ENCODE data around the gene RGS10. TPM values are rescaled to one million over a fixed set of nuclear protein-coding genes. Genes with fewer than 3 reads are reported as not detected.

RGS10 gene
- total and polyA plus RNA-seq, 2 of the 8 experiments (the other 6 are each of a cell fraction or from before 2014, with no cell fraction given), result 5.5 to 13.1 TPM

DNA sequence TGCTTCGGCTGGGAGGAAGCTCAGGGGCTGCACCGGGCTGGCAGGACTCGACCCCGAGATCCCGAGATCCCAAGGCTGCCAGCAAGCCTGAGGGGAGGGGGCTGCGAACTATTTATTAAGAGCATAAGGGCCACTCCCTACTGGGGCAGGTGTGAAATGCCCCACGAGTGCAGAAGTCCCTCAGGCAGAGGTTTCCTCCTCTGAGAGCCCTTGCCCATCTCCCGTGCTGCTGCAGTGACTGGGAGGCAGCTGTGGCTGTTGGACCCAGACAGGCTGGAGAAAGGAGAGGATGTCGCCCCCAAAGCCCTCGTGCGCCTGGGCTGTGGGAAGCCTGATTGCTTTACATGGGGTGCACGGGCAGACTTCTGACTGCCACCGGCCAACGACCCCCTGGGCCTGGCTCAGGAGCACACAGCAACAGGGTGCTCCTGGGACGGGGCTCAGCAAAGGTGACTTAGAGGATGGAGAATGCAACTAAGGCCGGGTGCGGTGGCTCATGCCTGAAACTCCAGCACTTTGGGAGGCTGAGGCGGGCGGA lies 39.8 kb downstream of the RGS10 start:
- Histone ChIP-seq H3K79me2 (ENCODE audit: control insufficient read depth in 1 of 2, insufficient read depth in 2 of 2, low read length in 2 of 2) (no peaks in the 10 kb centered on the region), H3K27ac (ENCODE audit: low read depth, low read length) (no peak overlapping the region), H3K56ac (replicated peaks; ENCODE audit: insufficient read length, low read depth, low read length) (no peak overlapping the region), H3K9ac (replicated peaks in 1 of 4; ENCODE audit: extremely low read depth in 1 of 4, low read depth in 3 of 4, low read length in 3 of 4) (no peak overlapping the region), H4K20me1 (replicated peaks in 1 of 2; ENCODE audit: control insufficient read depth in 1 of 2, insufficient read depth in 2 of 2, low read length in 2 of 2) (peaks cover 0 to 2% of the 10 kb centered on the region in 2 experiments), H2AFZ (ENCODE audit: low read length) (no peak overlapping the region), H3K4me3 (ENCODE audit: extremely low read depth in 1 of 4, insufficient read depth in 2 of 4, low read depth in 3 of 4, low read length in 4 of 4) (no peak overlapping the region), H3K4ac (replicated peaks; ENCODE audit: insufficient read length, low read depth, low read length) (no peak overlapping the region), H3K36me3 (ENCODE audit: control insufficient read depth in 2 of 4, insufficient read depth in 4 of 4, low read length in 3 of 4) (no peaks in the 10 kb centered on the region), H4K8ac (ENCODE audit: extremely low read depth, insufficient read depth, low read length) (no peak overlapping the region), H3K9me3 (ENCODE audit: insufficient read depth in 2 of 2, low read depth in 1 of 2, low read length in 1 of 2) (no peaks in the 10 kb centered on the region), H2BK20ac (ENCODE audit: low read length) (no peak overlapping the region), H3K27me3 (replicated peaks in 1 of 4; ENCODE audit: control insufficient read depth in 3 of 4, extremely low read depth in 1 of 4, insufficient read depth in 3 of 4, low read length in 3 of 4) (no peaks in the 10 kb centered on the region; a peak in 2 of 7 replicates), H3K4me2 (ENCODE audit: insufficient read depth in 1 of 2, low read depth in 2 of 2, low read length in 2 of 2) (no peak overlapping the region), H3K14ac (ENCODE audit: insufficient read length) (no peak overlapping the region), H2BK120ac (replicated peaks; ENCODE audit: low read depth, low read length) (no peak overlapping the region), H4K91ac (replicated peaks; ENCODE audit: insufficient read length, low read length) (no peak overlapping the region), H2AK5ac (ENCODE audit: low read depth, low read length) (no peak overlapping the region), H3K18ac (ENCODE audit: extremely low read depth, low read length) (no peak overlapping the region), H3K23ac (ENCODE audit: insufficient read length) (no peak overlapping the region), H4K5ac (ENCODE audit: insufficient read length, low read depth, low read length) (no peak overlapping the region), H2BK15ac (ENCODE audit: low read length) (no peak overlapping the region), H3K79me1 (ENCODE audit: low read depth, low read length) (no peaks in the 10 kb centered on the region), H2BK5ac (ENCODE audit: low read depth, low read length) (no peak overlapping the region), H2BK12ac (ENCODE audit: low read depth, low read length) (no peak overlapping the region), H3K23me2 (ENCODE audit: low read depth, low read length) (no peaks in the 10 kb centered on the region), H3K4me1 (replicated peaks in 1 of 4; ENCODE audit: control insufficient read depth in 3 of 4, insufficient read depth in 4 of 4, low read length in 3 of 4) (no peaks in the 10 kb centered on the region; a peak in 1 of 7 replicates)
- TF ChIP-seq EP300 (IDR thresholded peaks at IDR 0.05; ENCODE audit: borderline replicate concordance in 1 of 2, low read depth in 2 of 2, low read length in 2 of 2), result no peak
- no peak for TF ChIP-seq POLR2A (IDR thresholded peaks at IDR 0.05; ENCODE audit: control extremely low read depth in 1 of 2, low read depth in 2 of 2, low read length in 2 of 2)
- TF ChIP-seq FOSL1 (IDR thresholded peaks at IDR 0.05; ENCODE audit: insufficient read depth, low read depth, low read length), result no peak
- no peak for TF ChIP-seq CHD1 (IDR thresholded peaks at IDR 0.05; ENCODE audit: low read depth, low read length)
- TF ChIP-seq GTF2F1 (IDR thresholded peaks at IDR 0.05; ENCODE audit: borderline replicate concordance, low read depth, low read length), result no peak
- TF ChIP-seq KDM4A (IDR thresholded peaks at IDR 0.05; ENCODE audit: low read depth, low read length, severe bottlenecking), result no peak
- TF ChIP-seq HDAC2 (IDR thresholded peaks at IDR 0.05; ENCODE audit: borderline replicate concordance in 1 of 2, low read depth in 2 of 2, low read length in 2 of 2), result no peak
- TF ChIP-seq MAFK (IDR thresholded peaks at IDR 0.05; ENCODE audit: low read depth, low read length), result no peak
- 90% methylated on average over 14 of the region's 19 CpGs; no CpG with 5 or more reads in 1 of the 2 experiments for WGBS, 2 experiments (ENCODE audit: extremely low coverage in 1 of 2, insufficient coverage in 1 of 2, insufficient read length in 1 of 2, insufficient replicate concordance in 2 of 2, low coverage in 1 of 2, low lambda C conversion rate in 2 of 2, missing lambda C conversion rate in 1 of 2)
- CTCF ChIA-PET (ENCODE audit: partially characterized antibody), result interaction anchor here (0.5 to 1.0 kb wide), 2 partner anchors 13 to 79 kb away, joined by 3 to 4 read pairs; no protein-coding TSS in a partner anchor
- FAIRE-seq (no peak), DNase-seq (ENCODE audit: low read depth in 1 of 2, low spot score in 2 of 2) (no peak)
- POLR2A ChIA-PET (ENCODE audit: partially characterized antibody), result no interaction called here

Measured in H1 (cell line).